Measurements from ENCODE around the gene TBC1D13.

TBC1D13 gene

GRCh38 chr9:128809036-128809599, 22.1 kb downstream of the TBC1D13 start:
- Histone ChIP-seq H3K27ac (ENCODE audit: low read length) (no peak overlapping the region), H3K9me3 (ENCODE audit: control insufficient read depth in 1 of 2, low read length in 2 of 2) (no peaks in the 10 kb centered on the region), H3K27me3 (ENCODE audit: low read depth, low read length) (no peaks in the 10 kb centered on the region), H3K4me1 (ENCODE audit: control insufficient read depth in 1 of 2, insufficient read depth in 2 of 2, low read length in 2 of 2) (no peaks in the 10 kb centered on the region), H3K36me3 (ENCODE audit: control insufficient read depth in 1 of 2, insufficient read depth in 2 of 2, low read length in 2 of 2) (peaks cover 17 to 40% of the 10 kb centered on the region in 2 donors), H3K4me3 (ENCODE audit: low read depth in 1 of 2, low read length in 2 of 2) (no peak overlapping the region)

- H3K27me3 ChIP-seq (ENCODE audit: low read depth, low read length), result no peaks in the 10 kb centered on the region
- H3K9me3 ChIP-seq (ENCODE audit: control insufficient read depth in 1 of 2, low read length in 2 of 2), result no peaks in the 10 kb centered on the region
- no peak overlapping the region for H3K4me3 ChIP-seq (ENCODE audit: low read depth in 1 of 2, low read length in 2 of 2)
- H3K4me1 ChIP-seq (ENCODE audit: control insufficient read depth in 1 of 2, insufficient read depth in 2 of 2, low read length in 2 of 2), result no peaks in the 10 kb centered on the region
- no peak overlapping the region for H3K27ac ChIP-seq (ENCODE audit: low read length)
- peaks cover 17 to 36% of the 10 kb centered on the region in 2 donors for H3K36me3 ChIP-seq (ENCODE audit: control insufficient read depth in 1 of 2, insufficient read depth in 2 of 2, low read length in 2 of 2)
Measured at GRCh38 chr9:128809831-128810230, 22.8 kb downstream of the TBC1D13 start.

GRCh38 chr9:128810873-128811272, 23.8 kb downstream of the TBC1D13 start:
- H3K4me3 ChIP-seq (ENCODE audit: low read depth in 1 of 2, low read length in 2 of 2), result no peak overlapping the region
- H3K27ac ChIP-seq (ENCODE audit: low read length), result no peak overlapping the region
- no peaks in the 10 kb centered on the region for H3K4me1 ChIP-seq (ENCODE audit: control insufficient read depth in 1 of 2, insufficient read depth in 2 of 2, low read length in 2 of 2)
- H3K9me3 ChIP-seq (ENCODE audit: control insufficient read depth in 1 of 2, low read length in 2 of 2), result no peaks in the 10 kb centered on the region
- H3K36me3 ChIP-seq (ENCODE audit: control insufficient read depth in 1 of 2, insufficient read depth in 2 of 2, low read length in 2 of 2), result peaks cover 10 to 26% of the 10 kb centered on the region in 2 donors
- no peaks in the 10 kb centered on the region for H3K27me3 ChIP-seq (ENCODE audit: low read depth, low read length)

GRCh38 chr9:128818099-128818838, 31.2 kb downstream of the TBC1D13 start, which contains the start of gene ENDOG:
Gene ENDOG, plus strand, starts transcription at chr9:128818500. Its CDS starts 185 bp downstream, at chr9:128818685.
- Histone ChIP-seq H3K9me3 (ENCODE audit: control insufficient read depth in 1 of 2, low read length in 2 of 2) (no peaks in the 10 kb centered on the region), H3K4me3 (ENCODE audit: low read depth in 1 of 2, low read length in 2 of 2) (peak within 1 kb of the TSS; percentile 59 to 78), H3K27ac (ENCODE audit: low read length) (no peak within 1 kb of the TSS), H3K27me3 (ENCODE audit: low read depth, low read length) (no peaks in the 10 kb centered on the region), H3K4me1 (ENCODE audit: control insufficient read depth in 1 of 2, insufficient read depth in 2 of 2, low read length in 2 of 2) (peaks cover 0 to 14% of the 10 kb centered on the region in 2 donors), H3K36me3 (ENCODE audit: control insufficient read depth in 1 of 2, insufficient read depth in 2 of 2, low read length in 2 of 2) (peaks cover 8 to 18% of the 10 kb centered on the region in 2 donors)

GRCh38 chr9:128818839-128819715, 32.0 kb downstream of the TBC1D13 start:
- no peaks in the 10 kb centered on the region for H3K9me3 ChIP-seq (ENCODE audit: control insufficient read depth in 1 of 2, low read length in 2 of 2)
- H3K36me3 ChIP-seq (ENCODE audit: control insufficient read depth in 1 of 2, insufficient read depth in 2 of 2, low read length in 2 of 2), result peaks cover 8 to 26% of the 10 kb centered on the region in 2 donors
- no peak overlapping the region for H3K27ac ChIP-seq (ENCODE audit: low read length)
- H3K27me3 ChIP-seq (ENCODE audit: low read depth, low read length), result no peaks in the 10 kb centered on the region
- H3K4me3 ChIP-seq (ENCODE audit: low read depth in 1 of 2, low read length in 2 of 2), result peak overlapping the region; percentile 26 to 78
- peaks cover 0 to 14% of the 10 kb centered on the region in 2 donors for H3K4me1 ChIP-seq (ENCODE audit: control insufficient read depth in 1 of 2, insufficient read depth in 2 of 2, low read length in 2 of 2)

- Histone ChIP-seq H3K4me3 (ENCODE audit: low read depth in 1 of 2, low read length in 2 of 2) (peak overlapping the region in 1 of 2 donors; percentile 78), H3K9me3 (ENCODE audit: control insufficient read depth in 1 of 2, low read length in 2 of 2) (no peaks in the 10 kb centered on the region), H3K36me3 (ENCODE audit: control insufficient read depth in 1 of 2, insufficient read depth in 2 of 2, low read length in 2 of 2) (peaks cover 14 to 35% of the 10 kb centered on the region in 2 donors), H3K4me1 (ENCODE audit: control insufficient read depth in 1 of 2, insufficient read depth in 2 of 2, low read length in 2 of 2) (peaks cover 0 to 14% of the 10 kb centered on the region in 2 donors), H3K27ac (ENCODE audit: low read length) (no peak overlapping the region), H3K27me3 (ENCODE audit: low read depth, low read length) (no peaks in the 10 kb centered on the region)
Measured at GRCh38 chr9:128819716-128820664, 32.9 kb downstream of the TBC1D13 start.

GRCh38 chr9:128820665-128821583, 33.9 kb downstream of the TBC1D13 start:
- Histone ChIP-seq H3K4me1 (ENCODE audit: control insufficient read depth in 1 of 2, insufficient read depth in 2 of 2, low read length in 2 of 2) (peaks cover 0 to 14% of the 10 kb centered on the region in 2 donors), H3K27me3 (ENCODE audit: low read depth, low read length) (no peaks in the 10 kb centered on the region), H3K4me3 (ENCODE audit: low read depth in 1 of 2, low read length in 2 of 2) (no peak overlapping the region), H3K36me3 (ENCODE audit: control insufficient read depth in 1 of 2, insufficient read depth in 2 of 2, low read length in 2 of 2) (peaks cover 14 to 44% of the 10 kb centered on the region in 2 donors), H3K9me3 (ENCODE audit: control insufficient read depth in 1 of 2, low read length in 2 of 2) (no peaks in the 10 kb centered on the region), H3K27ac (ENCODE audit: low read length) (no peak overlapping the region)

GRCh38 chr9:128821584-128822406, 34.7 kb downstream of the TBC1D13 start:
- Histone ChIP-seq H3K27me3 (ENCODE audit: low read depth, low read length) (no peaks in the 10 kb centered on the region), H3K36me3 (ENCODE audit: control insufficient read depth in 1 of 2, insufficient read depth in 2 of 2, low read length in 2 of 2) (peaks cover 14 to 53% of the 10 kb centered on the region in 2 donors), H3K4me1 (ENCODE audit: control insufficient read depth in 1 of 2, insufficient read depth in 2 of 2, low read length in 2 of 2) (peaks cover 0 to 14% of the 10 kb centered on the region in 2 donors), H3K4me3 (ENCODE audit: low read depth in 1 of 2, low read length in 2 of 2) (no peak overlapping the region), H3K9me3 (ENCODE audit: control insufficient read depth in 1 of 2, low read length in 2 of 2) (no peaks in the 10 kb centered on the region), H3K27ac (ENCODE audit: low read length) (no peak overlapping the region)

- Histone ChIP-seq H3K27ac (ENCODE audit: low read length) (no peak overlapping the region), H3K4me1 (ENCODE audit: control insufficient read depth in 1 of 2, insufficient read depth in 2 of 2, low read length in 2 of 2) (peaks cover 0 to 14% of the 10 kb centered on the region in 2 donors), H3K36me3 (ENCODE audit: control insufficient read depth in 1 of 2, insufficient read depth in 2 of 2, low read length in 2 of 2) (peaks cover 14 to 57% of the 10 kb centered on the region in 2 donors), H3K9me3 (ENCODE audit: control insufficient read depth in 1 of 2, low read length in 2 of 2) (no peaks in the 10 kb centered on the region), H3K4me3 (ENCODE audit: low read depth in 1 of 2, low read length in 2 of 2) (no peak overlapping the region), H3K27me3 (ENCODE audit: low read depth, low read length) (no peaks in the 10 kb centered on the region)
Measured at GRCh38 chr9:128822407-128823042, 35.5 kb downstream of the TBC1D13 start.
